HUES6 (cell line): Measurements from ENCODE around the gene LRRN4.

Experiments used
- H3K27ac ChIP-seq: 2 replicates; pipeline ENCODE4 v1.7.0; 2013; ENCODE audit warnings: low read depth, mild to moderate bottlenecking, low read length, inconsistent platforms
- H3K27me3 ChIP-seq: 2 replicates; pipeline ENCODE4 v1.6.1; 2013; ENCODE audit warnings: low read length; ENCODE audit not compliant: control insufficient read depth, insufficient read depth
- H3K36me3 ChIP-seq: 2 replicates; pipeline ENCODE4 v1.6.1; 2013; ENCODE audit warnings: low read length; ENCODE audit not compliant: control insufficient read depth, insufficient read depth
- H3K4me1 ChIP-seq: 2 replicates; pipeline ENCODE4 v1.6.1; 2013; ENCODE audit warnings: low read length; ENCODE audit not compliant: control insufficient read depth, insufficient read depth
- H3K4me3 ChIP-seq: 2 replicates; pipeline ENCODE4 v1.5.1; 2013; ENCODE audit warnings: low read depth, low read length
- H3K9ac ChIP-seq: one replicate; pipeline ENCODE4 v1.6.1; 2013; ENCODE audit warnings: mild to moderate bottlenecking, low read length
- H3K9me3 ChIP-seq: 2 replicates; pipeline ENCODE4 v1.6.1; 2013; ENCODE audit warnings: low read depth, low read length; ENCODE audit not compliant: control insufficient read depth, insufficient read depth

LRRN4 gene

GRCh38 chr20:6030453-6031080, 23.3 kb downstream of the LRRN4 start:
- H3K36me3 ChIP-seq = peaks cover 39% of the 10 kb centered on the region
- no peak overlapping the region for H3K4me3 ChIP-seq
- H3K9me3 ChIP-seq = no peaks in the 10 kb centered on the region; the same call in 1 of the 2 replicates
- H3K27me3 ChIP-seq = no peaks in the 10 kb centered on the region
- no peak overlapping the region for H3K27ac ChIP-seq
- H3K9ac ChIP-seq = no peak overlapping the region
- no peaks in the 10 kb centered on the region for H3K4me1 ChIP-seq

GRCh38 chr20:6029538-6029937, 24.3 kb downstream of the LRRN4 start:
- Histone ChIP-seq H3K36me3 (peaks cover 42% of the 10 kb centered on the region), H3K9ac (no peak overlapping the region), H3K27ac (no peak overlapping the region), H3K27me3 (no peaks in the 10 kb centered on the region), H3K9me3 (peaks cover 10% of the 10 kb centered on the region; the same call in 1 of the 2 replicates), H3K4me1 (no peaks in the 10 kb centered on the region), H3K4me3 (no peak overlapping the region)

- H3K27me3 ChIP-seq = no peaks in the 10 kb centered on the region
- H3K9ac ChIP-seq = no peak overlapping the region
- peaks cover 42% of the 10 kb centered on the region for H3K36me3 ChIP-seq
- H3K9me3 ChIP-seq = peaks cover 12% of the 10 kb centered on the region; the same call in 1 of the 2 replicates
- no peak overlapping the region for H3K4me3 ChIP-seq
- H3K4me1 ChIP-seq = no peaks in the 10 kb centered on the region
- H3K27ac ChIP-seq = no peak overlapping the region
These were observed 25.0 kb downstream of the LRRN4 start for GRCh38 chr20:6028818-6029217.

GRCh38 chr20:6026051-6026450, 27.8 kb downstream of the LRRN4 start:
- H3K9me3 ChIP-seq = peaks cover 12% of the 10 kb centered on the region; the same call in 1 of the 2 replicates
- peaks cover 55% of the 10 kb centered on the region for H3K36me3 ChIP-seq
- no peaks in the 10 kb centered on the region for H3K4me1 ChIP-seq
- no peak overlapping the region for H3K9ac ChIP-seq
- H3K27me3 ChIP-seq = no peaks in the 10 kb centered on the region
- no peak overlapping the region for H3K4me3 ChIP-seq
- no peak overlapping the region for H3K27ac ChIP-seq

GRCh38 chr20:6024768-6025167, 29.1 kb downstream of the LRRN4 start:
- Histone ChIP-seq H3K9ac (no peak overlapping the region), H3K9me3 (peaks cover 12% of the 10 kb centered on the region; the same call in 1 of the 2 replicates), H3K27ac (no peak overlapping the region), H3K36me3 (peaks cover 59% of the 10 kb centered on the region), H3K27me3 (no peaks in the 10 kb centered on the region), H3K4me1 (no peaks in the 10 kb centered on the region), H3K4me3 (no peak overlapping the region)

- Histone ChIP-seq H3K27me3 (no peaks in the 10 kb centered on the region), H3K9me3 (no peaks in the 10 kb centered on the region), H3K4me1 (no peaks in the 10 kb centered on the region), H3K9ac (no peak overlapping the region), H3K4me3 (no peak overlapping the region), H3K27ac (no peak overlapping the region), H3K36me3 (peaks cover 58% of the 10 kb centered on the region)
These were observed 36.0 kb downstream of the LRRN4 start for GRCh38 chr20:6017880-6018279.

GRCh38 chr20:6017467-6017866, 36.4 kb downstream of the LRRN4 start:
- Histone ChIP-seq H3K9me3 (no peaks in the 10 kb centered on the region), H3K4me1 (no peaks in the 10 kb centered on the region), H3K27ac (no peak overlapping the region), H3K27me3 (no peaks in the 10 kb centered on the region), H3K9ac (no peak overlapping the region), H3K4me3 (no peak overlapping the region), H3K36me3 (peaks cover 58% of the 10 kb centered on the region)

GRCh38 chr20:6014957-6015356, 38.9 kb downstream of the LRRN4 start:
- peaks cover 68% of the 10 kb centered on the region for H3K36me3 ChIP-seq
- H3K9ac ChIP-seq = no peak overlapping the region
- H3K9me3 ChIP-seq = no peaks in the 10 kb centered on the region

GRCh38 chr20:6014017-6014416, 39.8 kb downstream of the LRRN4 start:
- H3K27ac ChIP-seq = no peak overlapping the region
- H3K4me1 ChIP-seq = no peaks in the 10 kb centered on the region
- no peaks in the 10 kb centered on the region for H3K27me3 ChIP-seq
- H3K9me3 ChIP-seq = no peaks in the 10 kb centered on the region
- H3K36me3 ChIP-seq = peaks cover 73% of the 10 kb centered on the region
- no peak overlapping the region for H3K9ac ChIP-seq
- no peak overlapping the region for H3K4me3 ChIP-seq

More at GRCh38 chr20:6014957-6015356, 38.9 kb downstream of the LRRN4 start:
- no peak overlapping the region for H3K27ac ChIP-seq
- H3K27me3 ChIP-seq = no peaks in the 10 kb centered on the region
- H3K4me1 ChIP-seq = no peaks in the 10 kb centered on the region
- H3K4me3 ChIP-seq = no peak overlapping the region

GRCh38 chr20:6012179-6012578, 41.7 kb downstream of the LRRN4 start:
- Histone ChIP-seq H3K4me1 (peaks cover 11% of the 10 kb centered on the region; the same call in 1 of the 2 replicates), H3K27me3 (no peaks in the 10 kb centered on the region), H3K36me3 (peaks cover 64% of the 10 kb centered on the region), H3K9me3 (no peaks in the 10 kb centered on the region), H3K27ac (no peak overlapping the region), H3K9ac (no peak overlapping the region), H3K4me3 (no peak overlapping the region)

- H3K36me3 ChIP-seq = peaks cover 35% of the 10 kb centered on the region
- no peak overlapping the region for H3K27ac ChIP-seq
- no peaks in the 10 kb centered on the region for H3K9me3 ChIP-seq
- peaks cover 12% of the 10 kb centered on the region; the same call in 1 of the 2 replicates for H3K4me1 ChIP-seq
- peak overlapping the region; percentile 21; the same call in 1 of the 2 replicates for H3K4me3 ChIP-seq
- H3K9ac ChIP-seq = no peak overlapping the region
- H3K27me3 ChIP-seq = no peaks in the 10 kb centered on the region
These were observed 45.6 kb downstream of the LRRN4 start for GRCh38 chr20:6008254-6008653.
